Bone marrow (tissue), 2 donors: Measurements from ENCODE around the gene NR6A1.

Experiments used
- DNase-seq, 2 donors: peaks; one replicate each; lab custom pipeline; 2025; lab: John Stamatoyannopoulos, UW

The NR6A1 gene

GRCh38 chr9:124488641-124489210 lies 282.4 kb downstream of the NR6A1 start:
- DNase-seq = no peak

DNA sequence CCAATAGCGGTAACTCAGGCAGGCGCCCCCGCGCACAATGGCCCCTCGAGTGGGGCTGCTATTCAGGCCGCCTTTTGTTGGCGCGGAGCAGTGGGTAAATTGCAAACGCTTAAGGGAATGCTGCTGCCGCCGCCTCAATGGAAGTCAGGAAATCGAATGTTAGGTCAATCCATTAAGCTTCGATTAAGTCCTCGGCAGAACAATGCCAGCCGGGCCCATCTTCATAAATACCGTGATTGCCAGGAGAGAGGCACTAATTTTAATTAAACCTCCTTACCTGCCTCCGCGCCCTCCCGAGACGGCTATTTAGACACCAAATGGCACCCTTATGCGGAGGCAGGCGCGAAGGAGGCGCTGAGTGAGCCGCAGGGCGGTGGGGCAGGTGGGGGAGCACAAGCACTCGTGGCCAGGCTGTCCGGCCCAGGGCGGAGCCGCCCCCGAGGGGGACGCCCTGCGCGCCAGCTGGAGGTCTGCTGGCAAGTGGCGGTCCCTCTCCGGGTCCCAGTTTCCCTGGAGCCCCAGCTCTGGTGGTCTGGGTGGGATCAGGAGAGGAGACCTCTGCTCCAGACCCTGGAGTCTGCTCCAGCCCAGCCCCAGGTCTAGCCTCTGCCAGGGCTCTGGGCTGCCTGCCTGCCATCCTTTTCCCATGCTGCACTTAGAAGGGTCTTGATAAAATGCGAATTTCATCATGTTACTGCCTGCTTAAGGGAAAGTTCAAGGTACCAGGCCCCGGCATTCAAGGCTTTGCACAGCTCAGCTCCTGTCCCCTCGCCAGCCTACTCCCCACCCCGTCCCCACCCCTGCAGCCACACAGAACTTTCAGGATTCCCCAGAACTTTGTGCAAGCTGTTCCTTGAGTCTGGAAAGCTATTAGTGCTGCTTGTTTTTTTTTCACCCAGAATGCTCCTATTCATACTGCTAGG lies 283.6 kb downstream of the NR6A1 start:
- no peak for DNase-seq

DNA sequence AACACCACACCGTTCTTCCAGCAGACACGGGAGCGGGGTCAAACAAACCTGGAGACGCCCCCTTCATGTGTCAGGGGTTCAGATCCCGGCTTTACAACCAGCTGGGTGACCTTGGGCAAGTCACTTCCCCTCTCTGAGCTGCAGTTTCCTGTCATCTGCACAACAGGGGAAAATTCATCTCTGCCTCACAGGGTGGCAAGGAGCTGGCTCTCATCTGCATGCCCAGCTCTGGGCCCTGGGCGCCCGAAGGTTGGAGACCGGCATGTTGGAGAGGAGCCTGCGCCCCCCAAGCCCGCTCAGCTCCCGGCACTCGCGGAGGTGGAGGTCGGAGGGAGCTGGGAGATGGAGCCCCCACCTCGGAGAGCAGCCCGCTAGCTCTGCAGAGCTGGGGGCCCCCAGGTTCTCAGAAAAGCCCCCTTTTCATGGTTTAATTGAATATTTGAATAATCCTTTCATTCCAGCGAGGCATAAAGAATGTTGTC lies 284.3 kb downstream of the NR6A1 start:
- DNase-seq = no peak

- DNase-seq = no peak
Measured at GRCh38 chr9:124485936-124486335, 285.2 kb downstream of the NR6A1 start.

DNA sequence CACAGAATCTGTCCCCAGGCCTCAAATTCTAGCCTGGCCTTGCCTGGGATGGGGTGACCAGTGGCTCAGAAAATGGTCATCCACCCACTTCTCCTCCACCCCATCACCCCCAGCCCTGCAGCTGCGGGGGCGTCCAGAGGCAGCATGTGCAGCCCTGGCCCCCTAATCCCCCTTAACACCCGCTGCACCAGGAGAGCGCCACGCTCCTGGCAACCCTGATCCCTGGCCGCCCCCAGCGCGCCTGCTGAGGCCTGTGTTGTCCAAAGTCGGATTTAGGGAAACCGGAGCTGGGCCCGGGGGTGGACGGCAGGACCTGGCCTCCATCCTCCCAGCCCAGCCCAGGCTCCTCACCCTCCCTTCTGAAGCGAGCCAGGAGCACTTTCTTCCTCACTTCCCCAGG lies 285.9 kb downstream of the NR6A1 start:
- no peak for DNase-seq

GRCh38 chr9:124483481-124483880 lies 287.6 kb downstream of the NR6A1 start:
- no peak for DNase-seq

DNA sequence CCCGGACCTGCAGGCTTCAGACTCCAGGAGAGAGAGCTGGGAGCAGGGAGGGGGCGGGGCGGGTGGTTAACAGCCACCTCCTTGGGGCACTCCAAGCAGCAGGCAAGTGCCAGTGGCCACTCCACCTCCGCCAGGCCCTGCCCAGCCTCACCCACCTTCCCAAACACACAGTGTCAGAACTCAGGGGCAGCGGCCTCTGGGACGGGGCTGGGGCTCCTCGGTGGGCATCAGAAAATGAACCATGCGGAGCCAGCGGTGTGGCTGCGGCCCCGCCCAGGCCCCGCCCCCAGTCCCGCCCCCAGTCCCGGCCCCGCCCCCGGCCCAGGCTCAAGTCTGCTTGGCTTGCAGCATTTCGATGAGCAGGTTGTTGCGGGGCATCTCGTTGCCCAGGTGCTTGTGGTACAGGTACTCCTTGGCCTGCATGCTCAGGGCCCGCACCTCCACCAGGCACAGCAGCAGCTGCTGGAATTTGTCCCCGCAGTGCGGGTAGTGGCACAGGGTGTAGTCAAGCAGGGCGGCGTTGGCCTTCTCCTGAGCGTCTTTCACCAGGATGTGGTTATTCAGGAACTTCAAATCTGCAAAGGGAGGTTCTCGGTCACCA lies 288.6 kb downstream of the NR6A1 start:
- DNase-seq = no peak

DNA sequence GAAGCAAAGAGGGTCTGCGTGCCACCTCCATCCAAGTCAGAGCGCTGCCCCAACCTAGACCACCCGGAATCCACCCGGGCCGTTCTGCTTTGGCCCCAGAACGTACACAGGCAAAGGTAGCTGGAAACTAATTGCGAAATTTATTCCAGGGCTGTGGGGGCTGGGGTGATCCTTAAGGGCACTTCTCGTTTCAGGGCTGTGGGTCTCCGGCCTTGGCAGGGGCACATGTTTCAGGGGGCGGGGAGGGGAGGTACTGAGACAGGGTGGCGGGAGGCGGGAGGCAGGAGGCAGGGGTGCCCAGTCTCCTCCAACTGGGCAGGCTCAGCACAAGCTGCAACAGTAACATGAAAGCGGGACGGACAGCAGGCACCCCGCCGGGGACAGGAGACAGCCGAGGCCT lies 290.0 kb downstream of the NR6A1 start:
- DNase-seq = no peak

DNA sequence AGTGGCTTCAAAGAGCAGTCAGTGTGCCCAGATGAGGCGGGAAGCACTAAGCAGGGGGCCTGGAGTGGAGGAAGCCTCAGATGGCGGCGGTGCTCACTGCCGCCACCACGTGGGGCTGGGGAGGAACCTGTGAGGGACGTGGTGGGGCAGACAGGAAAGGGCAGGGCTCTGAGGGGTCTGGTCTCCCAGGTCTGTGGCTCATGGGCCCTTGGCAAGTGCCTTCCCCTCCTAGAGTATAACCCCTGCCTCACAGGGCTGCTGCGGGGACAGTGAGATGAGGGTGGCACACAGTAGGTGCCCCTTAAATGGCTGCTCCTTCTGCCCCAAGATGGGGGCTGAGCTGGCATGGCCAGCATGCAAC lies 290.5 kb downstream of the NR6A1 start:
- DNase-seq = no peak

DNA sequence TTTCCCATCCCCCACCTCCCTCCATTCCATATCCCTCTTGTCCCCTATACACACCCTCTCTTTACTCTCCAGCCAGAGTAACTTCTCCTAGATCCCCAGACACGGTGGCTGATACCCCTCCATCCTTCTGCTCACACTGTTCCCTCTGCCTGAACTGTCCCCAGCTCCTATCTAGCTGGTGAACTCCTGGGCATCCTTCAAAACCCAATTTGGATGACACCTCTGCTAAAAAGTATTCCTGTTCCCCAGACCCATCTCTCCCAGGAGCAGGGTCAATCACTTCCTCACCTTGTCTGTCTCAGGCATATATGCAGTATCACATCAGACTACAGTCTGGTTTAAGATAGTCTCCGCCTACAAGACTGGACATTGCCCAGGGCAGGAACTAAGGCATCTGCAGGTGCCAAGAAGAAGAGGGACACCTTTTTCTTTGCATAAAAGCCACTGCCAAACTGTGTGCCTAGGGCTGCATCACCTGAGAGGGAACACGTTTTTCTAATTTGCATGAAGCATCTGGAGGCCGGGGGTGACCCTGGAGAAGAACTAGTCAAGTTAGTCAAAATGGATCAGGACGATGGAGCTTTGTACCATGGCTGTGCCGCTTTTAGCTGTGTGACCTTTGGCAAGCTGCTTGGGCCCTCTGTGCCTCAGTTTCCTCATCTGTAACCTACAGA lies 291.0 kb downstream of the NR6A1 start:
- no peak for DNase-seq

- DNase-seq = no peak
Measured at GRCh38 chr9:124479371-124479770, 291.7 kb downstream of the NR6A1 start.

DNA sequence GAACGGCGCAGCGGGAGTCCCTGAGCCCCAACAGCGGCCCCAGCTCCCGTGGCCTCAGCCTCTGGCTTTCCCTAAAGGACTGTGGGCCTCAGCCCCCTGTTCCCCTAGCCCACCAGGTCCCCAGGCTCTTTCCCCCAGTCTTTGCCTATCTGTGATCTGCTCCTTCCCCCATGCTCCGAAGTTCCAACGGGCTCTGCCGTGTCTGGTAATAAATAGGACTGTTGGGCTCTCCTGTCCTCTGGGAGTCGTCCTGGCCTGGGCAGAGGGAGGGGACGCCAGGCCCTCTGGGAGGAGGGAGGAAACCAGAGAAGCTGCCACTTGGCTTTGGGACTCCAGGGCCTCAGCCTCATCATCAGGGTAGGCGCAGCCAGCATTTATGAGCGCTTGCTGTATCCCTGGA lies 292.8 kb downstream of the NR6A1 start:
- no peak for DNase-seq

- no peak for DNase-seq
Measured at GRCh38 chr9:124477648-124478285, 293.3 kb downstream of the NR6A1 start.

DNA sequence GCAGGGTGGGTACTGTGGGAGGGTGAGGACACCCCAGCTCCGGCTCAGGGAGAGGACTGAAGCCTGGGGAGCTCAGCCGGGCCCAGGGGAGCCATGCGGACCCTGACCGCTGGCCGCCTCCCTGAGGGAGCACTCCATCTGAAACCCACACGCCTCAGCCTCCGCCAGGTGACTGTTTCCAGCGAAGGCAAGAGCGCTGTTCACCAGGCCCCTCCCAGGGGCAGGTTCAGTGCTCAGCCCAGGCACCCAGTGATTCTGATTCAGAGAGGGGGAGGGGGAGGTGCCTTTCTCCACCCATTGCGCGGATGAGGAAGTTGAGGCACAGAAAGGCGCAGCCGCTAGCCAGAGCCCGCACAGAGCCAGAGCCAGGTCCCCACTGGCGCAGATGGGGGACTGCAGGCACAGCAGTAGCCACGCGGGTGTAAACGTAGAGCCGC lies 293.9 kb downstream of the NR6A1 start:
- no peak for DNase-seq

DNA sequence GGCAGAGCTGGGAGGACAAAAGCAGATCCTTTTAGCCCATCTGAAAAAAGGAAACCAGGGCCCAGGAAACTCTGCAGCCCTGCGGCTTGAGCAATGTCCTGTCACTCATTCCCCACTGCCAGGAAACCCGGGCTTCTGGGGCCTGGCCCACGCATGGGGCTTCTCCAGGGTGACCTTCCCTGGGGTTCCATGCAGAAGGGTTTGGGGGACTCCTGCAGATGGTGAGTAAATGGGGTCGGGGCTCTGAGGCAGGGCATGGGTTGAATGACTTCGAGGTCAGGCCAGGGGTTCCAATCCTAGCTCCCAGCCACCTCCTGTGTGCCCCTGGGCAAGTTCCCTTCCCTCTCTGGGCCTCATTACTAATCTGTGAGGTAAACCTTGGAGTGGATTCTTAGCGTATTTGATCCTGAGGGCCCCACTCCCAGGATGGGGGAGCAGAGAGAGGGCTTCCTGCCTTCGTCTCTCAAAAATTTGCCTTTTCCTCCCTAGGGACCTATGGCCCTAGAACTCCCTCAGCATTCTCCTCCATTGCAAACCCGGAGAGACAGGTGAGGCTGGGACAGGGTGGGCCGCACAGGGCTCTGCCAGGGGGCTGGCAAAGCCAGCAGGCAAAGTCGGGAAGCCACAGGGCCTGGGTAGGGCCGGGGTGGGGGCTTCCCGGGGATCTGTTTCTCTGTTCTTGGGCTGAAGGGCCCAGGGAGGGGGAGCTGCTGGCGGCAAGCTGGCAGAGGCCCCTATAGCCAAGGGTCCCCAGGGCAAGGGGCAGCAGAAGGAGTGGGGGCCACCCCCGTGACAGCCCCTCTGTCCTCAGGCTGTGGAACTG lies 295.0 kb downstream of the NR6A1 start:
- no peak for DNase-seq

- no peak for DNase-seq
Measured at GRCh38 chr9:124475158-124475867, 295.8 kb downstream of the NR6A1 start.

DNA sequence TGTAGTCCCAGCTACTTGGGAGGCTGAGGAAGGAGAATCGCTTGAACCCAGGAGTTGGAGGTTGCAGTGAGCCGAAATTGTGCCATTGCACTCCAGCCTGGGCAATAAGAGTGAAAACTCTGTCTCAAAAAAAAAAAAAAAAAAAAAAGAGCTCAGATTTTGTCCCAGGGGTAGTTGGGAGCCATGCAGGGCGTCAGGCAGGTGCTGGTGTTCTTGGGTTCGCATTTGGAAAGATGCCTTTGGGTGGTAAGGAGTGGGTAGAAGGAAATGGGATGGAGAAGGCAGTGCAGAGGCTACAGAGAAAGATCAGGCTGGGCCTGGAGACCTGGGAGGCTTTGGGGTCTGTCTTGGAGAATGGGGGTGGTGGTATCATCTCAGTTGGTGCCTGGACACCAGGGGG lies 297.0 kb downstream of the NR6A1 start:
- no peak for DNase-seq

DNA sequence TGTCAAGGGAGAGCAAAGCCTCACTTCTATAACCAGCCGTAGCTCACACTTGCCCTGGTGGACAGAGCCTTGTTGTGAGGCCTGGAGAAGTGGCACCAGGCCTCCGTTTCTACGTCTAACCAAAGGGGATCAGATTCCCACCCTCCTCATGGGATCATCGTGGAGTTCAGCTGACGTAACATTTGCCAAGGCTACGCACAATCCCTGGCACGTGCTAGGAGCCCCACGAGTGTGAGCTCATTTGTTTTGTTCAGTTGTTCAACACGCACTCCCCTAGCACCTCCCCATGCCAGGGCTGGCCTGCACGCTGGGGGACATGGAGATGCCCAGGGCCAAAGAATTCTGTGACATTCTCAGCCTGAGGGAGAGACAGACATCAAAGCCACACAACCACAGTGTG lies 297.8 kb downstream of the NR6A1 start:
- DNase-seq = no peak

GRCh38 chr9:124472770-124473169 lies 298.3 kb downstream of the NR6A1 start:
- no peak for DNase-seq

DNA sequence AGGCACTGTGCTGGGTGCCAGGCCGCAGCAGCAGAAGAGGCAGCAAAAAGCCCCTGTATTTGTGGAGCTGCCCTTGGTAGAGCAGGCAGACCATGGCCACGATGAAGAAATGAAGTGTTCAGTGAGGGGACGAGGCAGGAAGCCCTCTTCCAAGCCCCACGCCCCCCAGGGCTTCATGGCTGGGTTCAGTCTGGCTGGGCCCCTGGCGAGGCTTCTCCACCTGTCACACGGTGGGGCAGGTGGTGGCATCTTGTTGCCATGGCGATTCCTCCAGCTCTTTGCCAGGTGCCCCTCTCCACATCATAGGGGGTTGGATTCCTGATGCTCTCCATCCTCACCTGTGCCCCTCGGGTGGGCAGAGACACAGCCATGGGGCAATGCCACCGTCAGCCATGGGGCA lies 299.4 kb downstream of the NR6A1 start:
- no peak for DNase-seq

DNA sequence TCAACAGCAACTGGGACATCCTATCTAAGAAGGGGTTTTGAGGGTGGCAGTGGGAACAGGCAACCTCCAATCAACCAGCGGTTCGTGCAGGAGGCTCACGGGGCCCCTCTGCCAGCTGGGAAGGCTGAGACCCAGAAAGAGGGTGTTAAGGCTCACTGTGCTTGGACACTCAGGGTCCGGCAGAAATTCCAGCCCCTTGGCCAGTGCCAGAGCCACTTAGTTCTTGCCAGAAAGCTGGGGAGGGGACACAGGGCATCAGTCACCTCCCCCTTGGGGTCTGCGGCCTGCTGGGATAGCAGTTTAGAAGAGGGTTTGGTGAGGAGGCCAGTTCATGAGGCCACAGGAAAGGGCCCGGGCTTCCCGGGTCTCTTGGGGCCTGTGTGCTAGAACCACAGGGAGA lies 300.4 kb downstream of the NR6A1 start:
- DNase-seq = no peak
